WERI-Rb-1 (cell line): ENCODE data around the gene EPHX1.

Experiments
- DNase-seq: peaks from one replicate; pipeline ENCODE4 v3.0.0-alpha.2; 2020
- H3K27ac ChIP-seq: fragments of 250-450 bp; sonication (Bioruptor Pico); 2 replicates; pipeline ENCODE4 v1.5.1; 2020; ENCODE audit warnings: mild to moderate bottlenecking, moderate library complexity
- H3K27me3 ChIP-seq: fragments of 250-450 bp; sonication (Bioruptor Pico); 2 replicates; pipeline ENCODE4 v1.5.1; 2021; ENCODE audit warnings: mild to moderate bottlenecking, low read depth, moderate library complexity; ENCODE audit not compliant: insufficient read depth, severe bottlenecking
- H3K36me3 ChIP-seq: fragments of 250-450 bp; sonication (Bioruptor Pico); 2 replicates; pipeline ENCODE4 v1.5.1; 2020; ENCODE audit warnings: mild to moderate bottlenecking, moderate library complexity
- H3K4me3 ChIP-seq: 2 replicates; pipeline ENCODE4 v1.5.1; 2011; ENCODE audit warnings: low read depth, mild to moderate bottlenecking, control low read depth, low read length
- H3K9me3 ChIP-seq: fragments of 250-450 bp; sonication (Bioruptor Pico); 2 replicates; pipeline ENCODE4 v1.5.1; 2021; ENCODE audit warnings: mild to moderate bottlenecking, moderate library complexity; ENCODE audit not compliant: severe bottlenecking
- CTCF ChIP-seq: IDR thresholded peaks from 2 replicates; pipeline ENCODE4 v1.5.1; 2011; ENCODE audit warnings: low read depth, mild to moderate bottlenecking, control low read depth, inconsistent platforms, low read length

The EPHX1 gene

GRCh38 chr1:225851805-225852204, 41.9 kb downstream of the EPHX1 start:
- H3K27ac ChIP-seq = no peak overlapping the region
- H3K4me3 ChIP-seq = no peak overlapping the region
- no peaks in the 10 kb centered on the region for H3K27me3 ChIP-seq
- no peaks in the 10 kb centered on the region for H3K9me3 ChIP-seq
- no peaks in the 10 kb centered on the region for H3K36me3 ChIP-seq
- DNase-seq = no peak
- no peak for TF ChIP-seq CTCF

GRCh38 chr1:225852413-225853124, 42.6 kb downstream of the EPHX1 start:
- no peak for DNase-seq
- Histone ChIP-seq H3K27me3 (no peaks in the 10 kb centered on the region), H3K27ac (no peak overlapping the region), H3K9me3 (no peaks in the 10 kb centered on the region), H3K4me3 (no peak overlapping the region), H3K36me3 (no peaks in the 10 kb centered on the region)
- TF ChIP-seq CTCF = no peak

- TF ChIP-seq CTCF = no peak
- Histone ChIP-seq H3K27ac (no peak overlapping the region), H3K36me3 (no peaks in the 10 kb centered on the region)
Observed at GRCh38 chr1:225853441-225853840, 43.5 kb downstream of the EPHX1 start.

DNA sequence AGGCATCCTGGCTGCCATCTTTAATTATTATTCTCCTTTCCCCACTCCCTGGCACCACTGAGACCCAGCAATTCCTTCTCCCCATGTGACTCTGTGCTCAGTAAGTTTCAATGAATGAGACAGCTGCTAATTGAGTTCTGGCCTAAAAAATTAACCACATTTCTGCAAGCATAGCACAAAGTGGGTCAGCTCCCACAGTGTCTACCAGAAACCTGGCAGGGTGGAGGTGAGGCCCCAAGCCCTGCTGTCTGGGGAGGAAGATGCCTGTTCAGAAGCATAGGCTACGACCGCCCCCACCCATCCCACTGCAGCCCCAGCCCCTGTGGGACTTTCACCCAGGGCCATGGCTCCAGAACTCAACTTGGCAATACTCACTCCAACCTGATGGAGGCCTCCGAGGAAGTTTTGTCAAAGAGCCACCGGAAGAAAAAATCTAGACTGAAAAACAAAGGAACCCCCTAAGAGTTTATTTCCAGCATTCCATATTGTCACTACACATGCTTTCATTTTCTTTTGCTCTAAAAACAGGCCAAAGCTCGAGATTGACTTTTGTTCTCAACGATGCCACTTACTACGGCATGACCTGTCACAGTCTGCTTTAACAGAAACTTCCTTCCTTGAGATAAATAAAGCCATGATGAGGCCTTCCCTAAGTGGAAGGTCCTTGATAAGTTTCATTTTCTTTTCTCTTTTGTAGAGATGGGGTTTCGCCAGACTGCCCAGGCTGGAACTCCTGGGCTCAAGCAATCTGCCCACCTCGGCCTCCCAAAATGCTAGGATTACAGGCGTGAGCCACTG, 45.8 kb downstream of the EPHX1 start:
- no peak for TF ChIP-seq CTCF

More at GRCh38 chr1:225853441-225853840, 43.5 kb downstream of the EPHX1 start:
- Histone ChIP-seq H3K27me3 (no peaks in the 10 kb centered on the region), H3K4me3 (no peak overlapping the region), H3K9me3 (no peaks in the 10 kb centered on the region)
- no peak for DNase-seq

DNA sequence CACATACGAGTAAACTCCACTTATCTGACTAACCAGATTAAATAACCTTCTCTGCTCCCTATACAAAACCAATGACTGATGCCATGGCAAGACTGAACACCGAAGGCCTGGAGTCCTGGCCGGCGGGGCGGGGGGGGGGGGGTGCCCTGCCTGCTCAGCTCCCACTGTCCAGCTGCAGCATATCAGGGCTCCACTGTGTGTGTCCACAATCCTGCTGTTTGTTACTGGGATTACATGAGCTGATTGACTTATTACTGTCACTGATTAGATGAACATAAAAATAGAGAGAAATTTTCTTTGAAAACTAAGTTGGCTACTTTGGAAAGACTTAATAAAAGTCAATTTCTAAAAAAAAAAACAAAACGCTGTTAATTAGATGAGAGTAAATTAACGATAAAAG, 47.3 kb downstream of the EPHX1 start:
- no peaks in the 10 kb centered on the region for H3K9me3 ChIP-seq
- H3K27ac ChIP-seq = no peak overlapping the region
- no peak for TF ChIP-seq CTCF
- no peaks in the 10 kb centered on the region for H3K27me3 ChIP-seq
- no peaks in the 10 kb centered on the region for H3K36me3 ChIP-seq
- DNase-seq = no peak
- H3K4me3 ChIP-seq = no peak overlapping the region

More for the DNA sequence above, 45.8 kb downstream of the EPHX1 start:
- no peak overlapping the region for H3K4me3 ChIP-seq
- H3K36me3 ChIP-seq = no peaks in the 10 kb centered on the region
- DNase-seq = no peak
- H3K27me3 ChIP-seq = no peaks in the 10 kb centered on the region
- H3K27ac ChIP-seq = no peak overlapping the region
- H3K9me3 ChIP-seq = no peaks in the 10 kb centered on the region
